ENCODE measurements around the gene ARMC7.
"Not testable (repeated sequence)": the region's sequence is repeated elsewhere in the genome, so short reads cannot be mapped to it uniquely, and the experiment has no call there.

ARMC7 gene

GRCh38 chr17:75068750-75069149 is 41.0 kb upstream of the ARMC7 start:
- no peaks in the 10 kb centered on the region for H3K9me3 ChIP-seq (ENCODE audit: control insufficient read depth in 1 of 2, low read length in 2 of 2)
- no peak overlapping the region for H3K4me3 ChIP-seq (ENCODE audit: low read depth in 1 of 2, low read length in 2 of 2)
- H3K4me1 ChIP-seq (ENCODE audit: control insufficient read depth in 1 of 2, insufficient read depth in 2 of 2, low read length in 2 of 2) = no peaks in the 10 kb centered on the region
- H3K27me3 ChIP-seq (ENCODE audit: low read depth, low read length) = no peaks in the 10 kb centered on the region
- peaks cover 7 to 17% of the 10 kb centered on the region in 2 donors for H3K36me3 ChIP-seq (ENCODE audit: control insufficient read depth in 1 of 2, insufficient read depth in 2 of 2, low read length in 2 of 2)
- H3K27ac ChIP-seq (ENCODE audit: low read length) = no peak overlapping the region

- no peak overlapping the region for H3K27ac ChIP-seq (ENCODE audit: low read length)
- no peak overlapping the region for H3K4me3 ChIP-seq (ENCODE audit: low read depth in 1 of 2, low read length in 2 of 2)
- no peaks in the 10 kb centered on the region for H3K9me3 ChIP-seq (ENCODE audit: control insufficient read depth in 1 of 2, low read length in 2 of 2)
- H3K4me1 ChIP-seq (ENCODE audit: control insufficient read depth in 1 of 2, insufficient read depth in 2 of 2, low read length in 2 of 2) = no peaks in the 10 kb centered on the region
- H3K27me3 ChIP-seq (ENCODE audit: low read depth, low read length) = no peaks in the 10 kb centered on the region
- peaks cover 0 to 7% of the 10 kb centered on the region in 2 donors for H3K36me3 ChIP-seq (ENCODE audit: control insufficient read depth in 1 of 2, insufficient read depth in 2 of 2, low read length in 2 of 2)
Observed at GRCh38 chr17:75069783-75070182, 40.0 kb upstream of the ARMC7 start.

GRCh38 chr17:75071478-75072271 is 38.1 kb upstream of the ARMC7 start:
- H3K27ac ChIP-seq (ENCODE audit: low read length); H3K4me3 ChIP-seq (ENCODE audit: low read depth in 1 of 2, low read length in 2 of 2); H3K9me3 ChIP-seq (ENCODE audit: control insufficient read depth in 1 of 2, low read length in 2 of 2); H3K4me1 ChIP-seq (ENCODE audit: control insufficient read depth in 1 of 2, insufficient read depth in 2 of 2, low read length in 2 of 2); H3K27me3 ChIP-seq (ENCODE audit: low read depth, low read length); H3K36me3 ChIP-seq (ENCODE audit: control insufficient read depth in 1 of 2, insufficient read depth in 2 of 2, low read length in 2 of 2): not testable (repeated sequence)

DNA sequence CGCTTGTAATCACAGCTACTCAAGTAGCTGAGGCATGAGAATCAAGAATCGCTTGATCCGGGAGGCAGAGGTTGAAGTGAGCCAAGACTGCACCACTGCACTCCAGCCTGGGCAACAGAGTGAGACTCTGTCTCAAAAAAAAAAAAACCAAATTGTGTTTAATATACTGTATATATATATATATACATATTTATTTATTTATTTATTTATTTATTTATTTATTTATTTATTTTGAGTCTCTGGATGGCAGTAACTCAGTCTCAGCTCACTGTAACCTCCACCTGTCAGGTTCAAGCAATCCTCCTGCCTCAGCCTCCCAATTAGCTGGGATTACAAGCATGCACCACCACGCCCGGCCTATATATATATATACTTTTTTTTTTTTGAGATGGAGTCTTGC is 36.9 kb upstream of the ARMC7 start:
- H3K4me3 ChIP-seq (ENCODE audit: low read depth in 1 of 2, low read length in 2 of 2); H3K4me1 ChIP-seq (ENCODE audit: control insufficient read depth in 1 of 2, insufficient read depth in 2 of 2, low read length in 2 of 2); H3K27ac ChIP-seq (ENCODE audit: low read length); H3K27me3 ChIP-seq (ENCODE audit: low read depth, low read length); H3K9me3 ChIP-seq (ENCODE audit: control insufficient read depth in 1 of 2, low read length in 2 of 2); H3K36me3 ChIP-seq (ENCODE audit: control insufficient read depth in 1 of 2, insufficient read depth in 2 of 2, low read length in 2 of 2): not testable (repeated sequence)

DNA sequence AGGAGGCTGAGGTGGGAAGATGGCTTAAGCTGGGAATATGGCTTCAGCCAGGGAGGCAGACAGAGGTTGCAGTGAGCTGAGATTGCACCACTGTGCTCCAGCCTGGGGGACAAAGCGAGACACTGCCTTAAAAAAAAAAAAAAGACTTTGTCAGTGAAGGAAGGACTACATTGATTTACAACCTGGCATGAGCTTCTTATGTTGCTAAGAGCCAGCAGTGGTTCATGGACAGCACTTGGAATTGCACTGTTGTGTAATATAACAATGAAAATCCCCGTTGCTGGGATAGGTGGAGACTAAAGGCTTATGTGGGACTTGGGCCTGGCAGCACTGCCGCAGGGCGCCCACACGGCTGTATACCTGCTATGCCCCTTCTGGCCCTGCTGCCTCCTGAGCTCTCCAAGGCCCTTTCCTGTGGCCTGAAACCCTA is 36.1 kb upstream of the ARMC7 start:
- H3K4me3 ChIP-seq (ENCODE audit: low read depth in 1 of 2, low read length in 2 of 2) = no peak overlapping the region
- H3K27ac ChIP-seq (ENCODE audit: low read length) = no peak overlapping the region
- H3K27me3 ChIP-seq (ENCODE audit: low read depth, low read length) = no peaks in the 10 kb centered on the region
- H3K4me1 ChIP-seq (ENCODE audit: control insufficient read depth in 1 of 2, insufficient read depth in 2 of 2, low read length in 2 of 2) = peaks cover 0 to 17% of the 10 kb centered on the region in 2 donors
- no peaks in the 10 kb centered on the region for H3K9me3 ChIP-seq (ENCODE audit: control insufficient read depth in 1 of 2, low read length in 2 of 2)
- no peaks in the 10 kb centered on the region for H3K36me3 ChIP-seq (ENCODE audit: control insufficient read depth in 1 of 2, insufficient read depth in 2 of 2, low read length in 2 of 2)

DNA sequence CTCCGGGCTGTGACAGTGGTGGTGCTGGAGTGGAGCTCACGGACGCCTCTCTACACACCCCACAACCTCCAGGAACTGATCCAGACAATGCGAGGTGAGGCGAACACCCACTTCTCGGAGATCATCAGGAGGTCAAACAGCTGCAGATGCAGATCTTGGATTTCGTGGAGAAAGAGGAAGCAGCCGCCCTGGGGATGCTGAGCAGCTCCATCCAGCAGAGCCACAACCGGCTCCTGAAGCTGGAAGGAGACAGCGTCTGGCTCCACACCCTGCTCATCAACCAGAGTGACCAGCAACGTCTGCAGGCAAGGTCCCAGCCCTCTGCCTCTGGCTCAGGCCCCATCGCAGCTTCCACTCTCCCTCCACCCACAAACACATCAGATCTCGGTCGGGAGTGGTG is 35.2 kb upstream of the ARMC7 start:
- H3K36me3 ChIP-seq (ENCODE audit: control insufficient read depth in 1 of 2, insufficient read depth in 2 of 2, low read length in 2 of 2) = no peaks in the 10 kb centered on the region
- no peaks in the 10 kb centered on the region for H3K9me3 ChIP-seq (ENCODE audit: control insufficient read depth in 1 of 2, low read length in 2 of 2)
- H3K27me3 ChIP-seq (ENCODE audit: low read depth, low read length) = no peaks in the 10 kb centered on the region
- H3K4me3 ChIP-seq (ENCODE audit: low read depth in 1 of 2, low read length in 2 of 2) = no peak overlapping the region
- H3K4me1 ChIP-seq (ENCODE audit: control insufficient read depth in 1 of 2, insufficient read depth in 2 of 2, low read length in 2 of 2) = peaks cover 0 to 19% of the 10 kb centered on the region in 2 donors
- no peak overlapping the region for H3K27ac ChIP-seq (ENCODE audit: low read length)

DNA sequence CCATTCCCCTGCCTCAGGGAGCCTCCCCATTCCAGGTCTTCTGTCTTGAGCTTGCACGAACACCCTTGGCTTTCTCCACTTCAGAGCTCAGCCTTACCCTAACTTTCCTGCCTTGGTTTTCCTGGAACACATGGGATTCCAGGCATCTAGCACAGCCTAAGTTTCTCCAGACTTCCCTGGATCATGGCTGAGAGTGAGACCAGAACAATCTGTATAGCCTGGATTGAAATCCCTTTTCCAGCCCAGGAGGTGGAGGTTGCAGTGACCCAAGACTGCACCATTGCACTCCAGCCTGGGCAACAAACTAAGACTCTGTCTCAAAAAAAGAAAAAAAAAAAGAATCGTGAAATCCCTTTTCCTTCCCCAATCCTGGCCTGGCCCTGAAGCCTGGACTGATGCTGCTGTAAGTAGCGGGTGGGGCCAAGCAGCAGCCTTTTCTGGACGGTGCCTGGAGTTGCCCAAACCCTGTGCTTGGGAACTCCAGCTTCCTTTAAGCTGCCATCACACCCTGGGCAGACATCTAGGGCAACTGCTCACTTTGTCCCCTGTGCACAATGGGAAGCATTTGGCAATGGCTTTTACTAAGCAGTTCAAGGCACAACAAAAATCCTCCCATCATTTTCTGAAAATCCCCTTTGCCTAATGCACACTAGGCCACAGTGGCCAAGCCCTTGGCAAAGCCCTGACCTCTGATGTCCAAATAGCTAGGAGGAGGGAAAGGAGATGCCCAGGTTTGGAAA is 34.0 kb upstream of the ARMC7 start:
- H3K9me3 ChIP-seq (ENCODE audit: control insufficient read depth in 1 of 2, low read length in 2 of 2) = no peaks in the 10 kb centered on the region
- no peaks in the 10 kb centered on the region for H3K27me3 ChIP-seq (ENCODE audit: low read depth, low read length)
- no peaks in the 10 kb centered on the region for H3K36me3 ChIP-seq (ENCODE audit: control insufficient read depth in 1 of 2, insufficient read depth in 2 of 2, low read length in 2 of 2)
- H3K27ac ChIP-seq (ENCODE audit: low read length) = no peak overlapping the region
- no peak overlapping the region for H3K4me3 ChIP-seq (ENCODE audit: low read depth in 1 of 2, low read length in 2 of 2)
- H3K4me1 ChIP-seq (ENCODE audit: control insufficient read depth in 1 of 2, insufficient read depth in 2 of 2, low read length in 2 of 2) = peaks cover 0 to 19% of the 10 kb centered on the region in 2 donors

DNA sequence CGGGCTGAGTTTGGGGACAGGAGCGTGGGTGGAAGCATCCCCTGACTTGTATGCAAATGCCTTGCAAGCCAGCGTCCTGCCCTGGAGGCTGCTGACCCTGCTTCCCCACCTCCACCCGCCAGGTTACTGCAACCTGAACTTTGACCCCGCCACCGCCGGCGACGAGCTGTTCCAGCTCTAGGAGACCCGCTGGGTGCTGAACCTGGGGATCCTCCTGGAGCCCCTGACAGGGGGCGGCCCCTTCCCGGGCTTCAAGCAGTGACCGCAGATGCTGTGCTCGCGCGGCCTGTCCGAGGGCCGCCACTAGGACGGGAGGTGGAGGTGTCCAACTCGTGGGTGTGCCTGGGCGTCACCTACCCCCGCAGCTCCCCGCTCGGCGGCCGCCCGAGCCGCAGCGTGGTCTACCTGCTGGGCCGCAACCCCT is 32.7 kb upstream of the ARMC7 start:
- H3K4me3 ChIP-seq (ENCODE audit: low read depth in 1 of 2, low read length in 2 of 2) = peak overlapping the region; percentile 44 to 67
- no peak overlapping the region for H3K27ac ChIP-seq (ENCODE audit: low read length)

GRCh38 chr17:75077496-75078283 is 32.1 kb upstream of the ARMC7 start:
- Histone ChIP-seq H3K27me3 (ENCODE audit: low read depth, low read length) (no peaks in the 10 kb centered on the region), H3K36me3 (ENCODE audit: control insufficient read depth in 1 of 2, insufficient read depth in 2 of 2, low read length in 2 of 2) (no peaks in the 10 kb centered on the region), H3K4me1 (ENCODE audit: control insufficient read depth in 1 of 2, insufficient read depth in 2 of 2, low read length in 2 of 2) (peaks cover 0 to 19% of the 10 kb centered on the region in 2 donors), H3K9me3 (ENCODE audit: control insufficient read depth in 1 of 2, low read length in 2 of 2) (no peaks in the 10 kb centered on the region), H3K4me3 (ENCODE audit: low read depth in 1 of 2, low read length in 2 of 2) (peak overlapping the region; percentile 44 to 67), H3K27ac (ENCODE audit: low read length) (no peak overlapping the region)

More for the DNA sequence above, 32.7 kb upstream of the ARMC7 start:
- Histone ChIP-seq H3K4me1 (ENCODE audit: control insufficient read depth in 1 of 2, insufficient read depth in 2 of 2, low read length in 2 of 2) (peaks cover 0 to 19% of the 10 kb centered on the region in 2 donors), H3K36me3 (ENCODE audit: control insufficient read depth in 1 of 2, insufficient read depth in 2 of 2, low read length in 2 of 2) (no peaks in the 10 kb centered on the region), H3K9me3 (ENCODE audit: control insufficient read depth in 1 of 2, low read length in 2 of 2) (no peaks in the 10 kb centered on the region), H3K27me3 (ENCODE audit: low read depth, low read length) (no peaks in the 10 kb centered on the region)

DNA sequence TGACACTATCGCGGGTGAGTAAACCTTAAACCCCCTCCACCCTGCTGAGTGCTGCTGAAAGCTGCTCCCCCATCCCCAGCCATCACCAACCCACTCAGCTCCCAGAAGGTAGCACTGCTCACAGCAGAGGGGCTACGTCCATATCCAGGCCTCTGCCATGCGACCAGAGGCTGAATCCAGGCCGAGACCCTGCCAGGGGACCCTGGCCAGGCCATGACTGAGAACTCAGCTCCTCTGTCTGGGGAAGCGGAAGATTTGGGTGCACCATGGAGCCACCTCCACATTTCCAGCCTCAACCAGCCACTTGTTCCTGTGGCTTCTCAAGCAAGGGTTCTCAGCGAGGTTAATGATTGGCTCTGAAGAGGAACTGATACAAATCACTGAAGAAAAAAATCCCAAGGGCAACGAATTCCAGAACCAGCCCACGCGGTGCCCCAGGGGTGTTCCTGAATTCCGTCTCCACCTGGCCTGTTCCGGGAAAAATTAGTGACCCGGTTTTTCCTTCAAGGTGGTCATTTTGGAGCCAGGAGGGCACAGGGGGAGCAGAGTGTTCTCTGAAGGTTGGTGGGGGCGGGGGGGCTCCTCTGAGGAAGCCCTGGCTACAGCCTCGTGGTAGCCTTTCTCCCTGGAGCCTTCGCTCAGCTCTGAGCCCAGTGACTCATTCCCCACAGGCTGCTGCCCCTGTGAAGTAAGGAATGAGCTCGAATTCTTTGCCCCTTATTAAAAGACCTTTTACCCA is 31.3 kb upstream of the ARMC7 start:
- H3K9me3 ChIP-seq (ENCODE audit: control insufficient read depth in 1 of 2, low read length in 2 of 2) = no peaks in the 10 kb centered on the region
- H3K4me3 ChIP-seq (ENCODE audit: low read depth in 1 of 2, low read length in 2 of 2) = no peak overlapping the region
- H3K27ac ChIP-seq (ENCODE audit: low read length) = no peak overlapping the region
- H3K4me1 ChIP-seq (ENCODE audit: control insufficient read depth in 1 of 2, insufficient read depth in 2 of 2, low read length in 2 of 2) = peaks cover 0 to 19% of the 10 kb centered on the region in 2 donors
- no peaks in the 10 kb centered on the region for H3K27me3 ChIP-seq (ENCODE audit: low read depth, low read length)
- H3K36me3 ChIP-seq (ENCODE audit: control insufficient read depth in 1 of 2, insufficient read depth in 2 of 2, low read length in 2 of 2) = no peaks in the 10 kb centered on the region

GRCh38 chr17:75079023-75079373 is 30.8 kb upstream of the ARMC7 start:
- H3K4me1 ChIP-seq (ENCODE audit: control insufficient read depth in 1 of 2, insufficient read depth in 2 of 2, low read length in 2 of 2) = peaks cover 0 to 19% of the 10 kb centered on the region in 2 donors
- H3K27ac ChIP-seq (ENCODE audit: low read length) = no peak overlapping the region
- no peak overlapping the region for H3K4me3 ChIP-seq (ENCODE audit: low read depth in 1 of 2, low read length in 2 of 2)
- H3K9me3 ChIP-seq (ENCODE audit: control insufficient read depth in 1 of 2, low read length in 2 of 2) = no peaks in the 10 kb centered on the region
- H3K36me3 ChIP-seq (ENCODE audit: control insufficient read depth in 1 of 2, insufficient read depth in 2 of 2, low read length in 2 of 2) = no peaks in the 10 kb centered on the region
- H3K27me3 ChIP-seq (ENCODE audit: low read depth, low read length) = no peaks in the 10 kb centered on the region

Data from muscle layer of duodenum (tissue), 2 donors.